Stomach smooth muscle (tissue), 2 donors: ENCODE results near the gene TMEM250.

Source experiments
- H3K27ac ChIP-seq: one replicate; pipeline ENCODE4 v1.7.0; 2013; ENCODE audit warnings: mild to moderate bottlenecking, low read length, inconsistent platforms
- H3K27me3 ChIP-seq, 2 donors: one replicate each; pipeline ENCODE4 v1.7.0; 2013; ENCODE audit warnings: low read length in 2 of 2; ENCODE audit not compliant: insufficient read depth in 2 of 2, control insufficient read depth in 1 of 2
- H3K36me3 ChIP-seq, 2 donors: one replicate each; pipeline ENCODE4 v1.7.0; 2013; ENCODE audit warnings: low read length in 2 of 2; ENCODE audit not compliant: control insufficient read depth in 2 of 2, insufficient read depth in 2 of 2
- H3K4me1 ChIP-seq: one replicate; pipeline ENCODE4 v1.7.0; 2013; ENCODE audit warnings: low read length; ENCODE audit not compliant: control insufficient read depth, insufficient read depth
- H3K4me3 ChIP-seq, 2 donors: one replicate each; pipeline ENCODE4 v1.7.0; 2013; ENCODE audit warnings: low read length in 2 of 2
- H3K9ac ChIP-seq, 2 donors: one replicate each; pipeline ENCODE4 v1.7.0; 2013; ENCODE audit warnings: low read length in 2 of 2, mild to moderate bottlenecking in 1 of 2
- H3K9me3 ChIP-seq, 2 donors: one replicate each; pipeline ENCODE4 v1.7.0; 2013; ENCODE audit warnings: low read length in 2 of 2; ENCODE audit not compliant: control insufficient read depth in 2 of 2
- donor health status: healthy.
- donor health status: Pancreatic carcinoma.

The TMEM250 gene

GRCh38 chr9:136092353-136092650 lies 26.4 kb downstream of the TMEM250 start:
- Histone ChIP-seq H3K9ac (peak overlapping the region; percentile 86 to 91), H3K9me3 (no peaks in the 10 kb centered on the region), H3K4me3 (peak overlapping the region; percentile 69 to 80), H3K4me1 (peaks cover 75% of the 10 kb centered on the region), H3K27me3 (no peaks in the 10 kb centered on the region), H3K36me3 (no peaks in the 10 kb centered on the region), H3K27ac (peak overlapping the region; percentile 99)

GRCh38 chr9:136091582-136092352 lies 26.9 kb downstream of the TMEM250 start:
- H3K4me3 ChIP-seq: peak overlapping the region; percentile 33 to 80
- peak overlapping the region; percentile 86 to 91 for H3K9ac ChIP-seq
- H3K9me3 ChIP-seq: no peaks in the 10 kb centered on the region
- H3K27me3 ChIP-seq: no peaks in the 10 kb centered on the region
- peak overlapping the region; percentile 99 for H3K27ac ChIP-seq
- H3K36me3 ChIP-seq: no peaks in the 10 kb centered on the region
- H3K4me1 ChIP-seq: peaks cover 81% of the 10 kb centered on the region

- no peaks in the 10 kb centered on the region for H3K36me3 ChIP-seq
- H3K9me3 ChIP-seq: no peaks in the 10 kb centered on the region
- H3K4me3 ChIP-seq: peak overlapping the region; percentile 35 to 80
- H3K9ac ChIP-seq: peak overlapping the region; percentile 86 to 91
- H3K27me3 ChIP-seq: no peaks in the 10 kb centered on the region
- peaks cover 84% of the 10 kb centered on the region for H3K4me1 ChIP-seq
- H3K27ac ChIP-seq: peak overlapping the region; percentile 99
Observed at GRCh38 chr9:136090768-136091581, 27.7 kb downstream of the TMEM250 start.

- Histone ChIP-seq H3K36me3 (no peaks in the 10 kb centered on the region), H3K27me3 (no peaks in the 10 kb centered on the region), H3K4me1 (peaks cover 88% of the 10 kb centered on the region), H3K9ac (peak overlapping the region; percentile 68 to 91), H3K4me3 (peak overlapping the region; percentile 35 to 80), H3K27ac (peak overlapping the region; percentile 99), H3K9me3 (no peaks in the 10 kb centered on the region)
Observed at GRCh38 chr9:136090056-136090735, 28.5 kb downstream of the TMEM250 start.

- peak overlapping the region in 1 of 2 donors; percentile 91 for H3K9ac ChIP-seq
- no peaks in the 10 kb centered on the region for H3K36me3 ChIP-seq
- H3K4me1 ChIP-seq: peaks cover 91% of the 10 kb centered on the region
- H3K9me3 ChIP-seq: no peaks in the 10 kb centered on the region
- H3K27ac ChIP-seq: peak overlapping the region; percentile 99
- peak overlapping the region; percentile 34 to 80 for H3K4me3 ChIP-seq
- H3K27me3 ChIP-seq: no peaks in the 10 kb centered on the region
Observed at GRCh38 chr9:136089697-136090045, 29.0 kb downstream of the TMEM250 start.

GRCh38 chr9:136088939-136089696 lies 29.6 kb downstream of the TMEM250 start:
- Histone ChIP-seq H3K27me3 (no peaks in the 10 kb centered on the region), H3K36me3 (no peaks in the 10 kb centered on the region), H3K9ac (peak overlapping the region; percentile 51 to 72), H3K9me3 (no peaks in the 10 kb centered on the region), H3K27ac (peak overlapping the region; percentile 99), H3K4me1 (peaks cover 95% of the 10 kb centered on the region), H3K4me3 (peak overlapping the region; percentile 43 to 52)

- Histone ChIP-seq H3K4me3 (peak overlapping the region; percentile 43 to 52), H3K36me3 (no peaks in the 10 kb centered on the region), H3K9ac (peak overlapping the region; percentile 47 to 72)
Observed at GRCh38 chr9:136088481-136088938, 30.2 kb downstream of the TMEM250 start.

GRCh38 chr9:136087741-136088480 lies 30.8 kb downstream of the TMEM250 start:
- peak overlapping the region; percentile 99 for H3K27ac ChIP-seq
- H3K4me1 ChIP-seq: peaks cover 95% of the 10 kb centered on the region
- no peaks in the 10 kb centered on the region for H3K36me3 ChIP-seq
- H3K27me3 ChIP-seq: no peaks in the 10 kb centered on the region
- H3K9me3 ChIP-seq: no peaks in the 10 kb centered on the region
- peak overlapping the region; percentile 43 to 52 for H3K4me3 ChIP-seq
- H3K9ac ChIP-seq: peak overlapping the region; percentile 21 to 72

More at GRCh38 chr9:136088481-136088938, 30.2 kb downstream of the TMEM250 start:
- no peaks in the 10 kb centered on the region for H3K9me3 ChIP-seq
- H3K27ac ChIP-seq: peak overlapping the region; percentile 99
- peaks cover 95% of the 10 kb centered on the region for H3K4me1 ChIP-seq
- H3K27me3 ChIP-seq: no peaks in the 10 kb centered on the region

GRCh38 chr9:136086951-136087740 lies 31.5 kb downstream of the TMEM250 start:
- H3K27me3 ChIP-seq: no peaks in the 10 kb centered on the region
- peak overlapping the region; percentile 29 to 64 for H3K9ac ChIP-seq
- peaks cover 95% of the 10 kb centered on the region for H3K4me1 ChIP-seq
- no peaks in the 10 kb centered on the region for H3K9me3 ChIP-seq
- peak overlapping the region; percentile 25 to 49 for H3K4me3 ChIP-seq
- peaks cover 0 to 2% of the 10 kb centered on the region in 2 donors for H3K36me3 ChIP-seq
- peak overlapping the region; percentile 99 for H3K27ac ChIP-seq
